ENCODE data around the gene TMEM18.
A peak's percentile ranks its signal among the peaks of the same experiment; 100 is the strongest.

TMEM18 gene

GRCh38 chr2:650343-651310, 26.6 kb downstream of the TMEM18 start:
- no peak for DNase-seq

- DNase-seq = no peak
Measured at GRCh38 chr2:649426-650342, 27.5 kb downstream of the TMEM18 start.

GRCh38 chr2:648476-649424, 28.5 kb downstream of the TMEM18 start:
- no peak for DNase-seq

GRCh38 chr2:647691-648231, 29.4 kb downstream of the TMEM18 start:
- no peak for DNase-seq

- no peak for DNase-seq
Measured at GRCh38 chr2:647003-647560, 30.1 kb downstream of the TMEM18 start.

- DNase-seq = no peak
Measured at GRCh38 chr2:644871-645270, 32.3 kb downstream of the TMEM18 start.

- DNase-seq = no peak
Measured at GRCh38 chr2:643761-644160, 33.4 kb downstream of the TMEM18 start.

GRCh38 chr2:643334-643733, 33.9 kb downstream of the TMEM18 start:
- no peak for DNase-seq

GRCh38 chr2:641872-642815, 35.1 kb downstream of the TMEM18 start:
- no peak for DNase-seq

GRCh38 chr2:641164-641871, 35.9 kb downstream of the TMEM18 start:
- DNase-seq = no peak

- DNase-seq = no peak
Measured at GRCh38 chr2:639703-640102, 37.5 kb downstream of the TMEM18 start.

GRCh38 chr2:637804-638203, 39.4 kb downstream of the TMEM18 start:
- DNase-seq = no peak

GRCh38 chr2:637406-637776, 39.8 kb downstream of the TMEM18 start:
- DNase-seq = no peak

- DNase-seq = peak; percentile 68 to 85 (median 77)
Measured at GRCh38 chr2:636641-637405, 40.4 kb downstream of the TMEM18 start.

- no peak for DNase-seq
Measured at GRCh38 chr2:635687-636621, 41.3 kb downstream of the TMEM18 start.

GRCh38 chr2:634636-635388, 42.4 kb downstream of the TMEM18 start:
- DNase-seq = no peak

GRCh38 chr2:634041-634440, 43.2 kb downstream of the TMEM18 start:
- DNase-seq = no peak

All from suppressor macrophage treated with lipopolysaccharide for 1 hour (primary cell).